A549 (cell line): ENCODE results near the gene CD3G. TPM values are rescaled to one million over a fixed set of nuclear protein-coding genes. Genes with fewer than 3 reads are reported as not detected.
"Not testable (repeated sequence)": the region's sequence is repeated elsewhere in the genome, so short reads cannot be mapped to it uniquely, and the experiment has no call there.

Experiments used
- ATAC-seq, 2 experiments: fragments of 200-7000 bp in 1 of 2; fragments of >200 bp in 1 of 2; cut with Nextera tagmentation in 1 of 2; cut with Tn5 transposase in 1 of 2; 3 replicates each; pipeline versions ENCODE4 v1.8.0 to v1.9.1; 2018 to 2020; ENCODE audit warnings: mild to moderate bottlenecking in 1 of 2, moderate library complexity in 1 of 2
- CTCF ChIA-PET: fragments of 300-600 bp; sonication (Branson Sonifier 250); formaldehyde crosslinking; extraction: SDS; loops from one replicate; lab custom pipeline; 2021; ENCODE audit warnings: antibody characterized with exemption, inconsistent platforms; lab: Yijun Ruan, JAX
- POLR2A ChIA-PET: fragments of 350-600 bp; formaldehyde crosslinking; extraction: SDS; loops from one replicate; lab custom pipeline; 2021; ENCODE audit warnings: antibody characterized with exemption, inconsistent platforms; lab: Yijun Ruan, JAX
- DNase-seq, 2 experiments: peaks; one replicate each; pipeline versions ENCODE4 v3.0.0 to v3.0.0-alpha.2; 2011 to 2016; ENCODE audit warnings: low read depth in 1 of 2, low spot score in 1 of 2
- FAIRE-seq: peaks from 2 replicates; lab custom pipeline; 2011; peaks lifted over from hg19 to GRCh38; lab: Jason Lieb, UNC
- H3K27ac ChIP-seq, 2 experiments: fragments of >200 bp; sonication (Bioruptor Twin); formaldehyde crosslinking; 3 replicates each; pipeline ENCODE4 v1.5.1; 2016 to 2017
- H3K4me1 ChIP-seq: fragments of >200 bp; sonication (Bioruptor Twin); formaldehyde crosslinking; 3 replicates; pipeline ENCODE4 v1.6.1; 2016
- H3K4me2 ChIP-seq: fragments of >200 bp; sonication (Bioruptor Twin); formaldehyde crosslinking; 3 replicates; pipeline ENCODE4 v1.6.1; 2016
- H3K4me3 ChIP-seq: fragments of >200 bp; sonication (Bioruptor Twin); formaldehyde crosslinking; 3 replicates; pipeline ENCODE4 v1.5.1; 2016
- H3K9me3 ChIP-seq: fragments of >200 bp; sonication (Bioruptor Twin); formaldehyde crosslinking; 3 replicates; pipeline ENCODE4 v1.6.1; 2016
- ATOH8 ChIP-seq: fragments of 250-450 bp; sonication (Bioruptor Pico); IDR thresholded peaks from 2 replicates; pipeline ENCODE4 v1.5.0; 2020; ENCODE audit warnings: low read depth, mild to moderate bottlenecking, moderate library complexity
- BCL3 ChIP-seq: fragments of >200 bp; sonication (Bioruptor Twin); formaldehyde crosslinking; IDR thresholded peaks from 3 replicates; pipeline ENCODE4 v1.6.1; 2016
- CEBPB ChIP-seq, 2 experiments: fragments of >200 bp in 1 of 2; sonication (Bioruptor Twin) in 1 of 2; formaldehyde crosslinking in 1 of 2; IDR thresholded peaks; 2 replicates each; pipeline ENCODE4 v1.6.1; 2012 to 2016
- CTCF ChIP-seq: fragments of >200 bp; sonication (Bioruptor Twin); formaldehyde crosslinking; IDR thresholded peaks from 3 replicates; pipeline ENCODE4 v1.5.1; 2016
- HEYL ChIP-seq: fragments of 250-450 bp; sonication (Bioruptor Pico); IDR thresholded peaks from 2 replicates; pipeline ENCODE4 v1.8.0; 2021; ENCODE audit warnings: mild to moderate bottlenecking, moderate library complexity
- RARB ChIP-seq: fragments of 250-450 bp; sonication (Bioruptor Pico); IDR thresholded peaks from 2 replicates; pipeline ENCODE4 v1.8.0; 2021; ENCODE audit warnings: mild to moderate bottlenecking, moderate library complexity
- REST ChIP-seq: fragments of 200-600 bp; sonication (generic); IDR thresholded peaks from 2 replicates; pipeline ENCODE4 v1.6.1; 2016; ENCODE audit warnings: antibody characterized with exemption, mild to moderate bottlenecking, moderate library complexity
- RNF2 ChIP-seq: fragments of 200-600 bp; sonication (generic); IDR thresholded peaks from 2 replicates; pipeline ENCODE4 v1.6.1; 2016; ENCODE audit warnings: low read depth, mild to moderate bottlenecking, antibody characterized with exemption, moderate library complexity, borderline replicate concordance
- SMC3 ChIP-seq: fragments of >200 bp; sonication (Bioruptor Twin); formaldehyde crosslinking; IDR thresholded peaks from 3 replicates; pipeline ENCODE4 v1.6.1; 2018; ENCODE audit warnings: inconsistent platforms
- SREBF2 ChIP-seq: fragments of 450-650 bp; IDR thresholded peaks from 2 replicates; pipeline ENCODE4 v1.6.1; 2014; ENCODE audit warnings: mild to moderate bottlenecking, moderate library complexity
- WGBS: methylation state at CpG from one replicate; pipeline ENCODE4 v1.1.6; 2017; ENCODE audit errors: missing lambda C conversion rate; 5-methylcytosine and 5-hydroxymethylcytosine counted together
- polyA plus RNA-seq, 4 experiments: library from polyadenylated mRNA; depleted of rRNA in 3 of 4; stranded (reverse); fragments of >200 nt; fragmentation: RNase III in 1 of 4; extraction: RNeasy Plus Mini Kit Qiagen cat#74134 plus additional on column Dnase treatment in 1 of 4; gene quantifications; 2 replicates in 3 of 4; 3 replicates in 1 of 4; pipeline ENCODE4 v1.2.3, GENCODE V29; 2011 to 2017
- small RNA-seq, 6 experiments: library from RNA; depleted of rRNA; stranded (forward); fragments of <200 nt; gene quantifications; one replicate each; pipeline ENCODE3, GENCODE V24; 2012

The CD3G gene
- polyA plus RNA-seq, 2 of the 4 experiments (the other 2 are of a cell fraction): not detected

GRCh38 chr11:118401151-118401879 is 57.2 kb downstream of the CD3G start, which contains the start of gene ATP5MG (continued):
- TF ChIP-seq REST (no peak), ATOH8 (CRISPR knock-in tag) (no peak), SMC3 (0 out of 3 replicates have a peak, but pooled peaks have one; percentile 5)
- TF ChIP-seq, all 56 proteins: peak for 6

- H3K4me1 ChIP-seq: peaks cover 19% of the 10 kb centered on the region
- peak overlapping the region; percentile 81 for H3K4me3 ChIP-seq
- ChIA-PET POLR2A (interaction anchor here (0.7 to 1.1 kb wide), 4 partner anchors 33 to 390 kb away, joined by 3 to 5 read pairs (median 3); partner anchors contain the start of gene KMT2A), CTCF (interaction anchor here (0.5 to 2.1 kb wide), 6 partner anchors 10 to 207 kb away, joined by 3 to 7 read pairs (median 4); no protein-coding TSS in a partner anchor)
- peak overlapping the region; percentile 73 for H3K4me2 ChIP-seq
- no peaks in the 10 kb centered on the region for H3K9me3 ChIP-seq
- 2% methylated on average over 22 of the region's 22 CpGs for WGBS
- DNase-seq (peak; percentile 10 to 18), FAIRE-seq (no peak), ATAC-seq (peak; percentile 57 to 64; a peak in 4 of 6 replicates)
- H3K27ac ChIP-seq: peak overlapping the region; percentile 82 to 93
- TF ChIP-seq CTCF (no peak), CEBPB (IDR thresholded peaks at IDR 0.05) (no peak), HEYL (CRISPR knock-in tag) (no peak), BCL3 (no peak), RNF2 (no peak), SREBF2 (no peak), RARB (CRISPR knock-in tag) (no peak)
Measured at GRCh38 chr11:118401880-118402590, 57.9 kb downstream of the CD3G start.

- peak overlapping the region; percentile 81 for H3K4me3 ChIP-seq
- 74% methylated on average over 7 of the region's 7 CpGs for WGBS
- POLR2A ChIA-PET: interaction anchor here (0.7 to 1.1 kb wide), 4 partner anchors 33 to 389 kb away, joined by 3 to 5 read pairs (median 3); partner anchors contain the start of gene KMT2A
- CTCF ChIA-PET: interaction anchor here (0.5 to 2.1 kb wide), 6 partner anchors 10 to 207 kb away, joined by 3 to 7 read pairs (median 4); no protein-coding TSS in a partner anchor
- peak overlapping the region; percentile 73 for H3K4me2 ChIP-seq
- H3K27ac ChIP-seq, FAIRE-seq, ATAC-seq, H3K9me3 ChIP-seq, DNase-seq: not testable (repeated sequence)
- peaks cover 19% of the 10 kb centered on the region for H3K4me1 ChIP-seq
Measured at GRCh38 chr11:118402594-118402993, 58.5 kb downstream of the CD3G start.

Small RNA genes lying within 50 kb of the gene (small RNA-seq; reads per million reads assigned to genes)
- gene AP001582.1: 0 to 1.7 (median 0) reads per million in 6 experiments

Other genes starting within 250 kb of the CD3G start
- 0.04 and 0.12 TPM in 2 replicates for gene SCN4B, start 191.5 kb upstream of the CD3G start, polyA plus RNA-seq (2011; rRNA removed)
- 0.03 to 0.04 TPM in 2 of 3 replicates, not detected in the other for gene SCN4B, start 191.5 kb upstream of the CD3G start, polyA plus RNA-seq (2017; fragmentation: RNase III; extraction: RNeasy Plus Mini Kit Qiagen cat#74134 plus additional on column Dnase treatment)
- gene SCN2B, start 167.7 kb upstream of the CD3G start, polyA plus RNA-seq (2011; rRNA removed): not detected in 2 replicates
- gene SCN2B, start 167.7 kb upstream of the CD3G start, polyA plus RNA-seq (2017; fragmentation: RNase III; extraction: RNeasy Plus Mini Kit Qiagen cat#74134 plus additional on column Dnase treatment): not detected in 3 replicates
- gene JAML, start 119.3 kb upstream of the CD3G start, polyA plus RNA-seq (2011; rRNA removed): not detected in 2 replicates
- gene JAML, start 119.3 kb upstream of the CD3G start, polyA plus RNA-seq (2017; fragmentation: RNase III; extraction: RNeasy Plus Mini Kit Qiagen cat#74134 plus additional on column Dnase treatment): not detected in 3 replicates
- gene MPZL3, start 92.0 kb upstream of the CD3G start, polyA plus RNA-seq (2011; rRNA removed): 0.75 and 1.0 TPM in 2 replicates
- gene MPZL3, start 92.0 kb upstream of the CD3G start, polyA plus RNA-seq (2017; fragmentation: RNase III; extraction: RNeasy Plus Mini Kit Qiagen cat#74134 plus additional on column Dnase treatment): 0.33 to 0.47 TPM (median 0.34 TPM) in 3 replicates
- gene MPZL2, start 80.0 kb upstream of the CD3G start, polyA plus RNA-seq (2011; rRNA removed): 0.09 and 0.14 TPM in 2 replicates
- 0.08 TPM in 1 of 3 replicates, not detected in the others for gene MPZL2, start 80.0 kb upstream of the CD3G start, polyA plus RNA-seq (2017; fragmentation: RNase III; extraction: RNeasy Plus Mini Kit Qiagen cat#74134 plus additional on column Dnase treatment)
- gene CD3E, start 39.6 kb upstream of the CD3G start, polyA plus RNA-seq (2011; rRNA removed): not detected in 2 replicates
- gene CD3E, start 39.6 kb upstream of the CD3G start, polyA plus RNA-seq (2017; fragmentation: RNase III; extraction: RNeasy Plus Mini Kit Qiagen cat#74134 plus additional on column Dnase treatment): not detected in 3 replicates
- not detected in 2 replicates for gene CD3D, start 1.6 kb upstream of the CD3G start, polyA plus RNA-seq (2011; rRNA removed)
- gene CD3D, start 1.6 kb upstream of the CD3G start, polyA plus RNA-seq (2017; fragmentation: RNase III; extraction: RNeasy Plus Mini Kit Qiagen cat#74134 plus additional on column Dnase treatment): not detected in 3 replicates
- gene UBE4A, start 15.3 kb downstream of the CD3G start, polyA plus RNA-seq (2011; rRNA removed): 18.9 and 28.7 TPM in 2 replicates
- 11.4 to 12.1 TPM (median 11.9 TPM) in 3 replicates for gene UBE4A, start 15.3 kb downstream of the CD3G start, polyA plus RNA-seq (2017; fragmentation: RNase III; extraction: RNeasy Plus Mini Kit Qiagen cat#74134 plus additional on column Dnase treatment)
- 242 and 337 TPM in 2 replicates for gene ATP5MG, start 57.3 kb downstream of the CD3G start, polyA plus RNA-seq (2011; rRNA removed)
- gene ATP5MG, start 57.3 kb downstream of the CD3G start, polyA plus RNA-seq (2017; fragmentation: RNase III; extraction: RNeasy Plus Mini Kit Qiagen cat#74134 plus additional on column Dnase treatment): 437 to 446 TPM (median 438 TPM) in 3 replicates
- gene KMT2A, start 92.1 kb downstream of the CD3G start, polyA plus RNA-seq (2011; rRNA removed): 20.3 and 28.4 TPM in 2 replicates
- gene KMT2A, start 92.1 kb downstream of the CD3G start, polyA plus RNA-seq (2017; fragmentation: RNase III; extraction: RNeasy Plus Mini Kit Qiagen cat#74134 plus additional on column Dnase treatment): 6.8 to 9.7 TPM (median 7.1 TPM) in 3 replicates
- not detected in 2 replicates for gene TTC36, start 183.1 kb downstream of the CD3G start, polyA plus RNA-seq (2011; rRNA removed)
- gene TTC36, start 183.1 kb downstream of the CD3G start, polyA plus RNA-seq (2017; fragmentation: RNase III; extraction: RNeasy Plus Mini Kit Qiagen cat#74134 plus additional on column Dnase treatment): not detected in 3 replicates
- 0.56 and 0.57 TPM in 2 replicates for gene TMEM25, start 186.8 kb downstream of the CD3G start, polyA plus RNA-seq (2011; rRNA removed)
- gene TMEM25, start 186.8 kb downstream of the CD3G start, polyA plus RNA-seq (2017; fragmentation: RNase III; extraction: RNeasy Plus Mini Kit Qiagen cat#74134 plus additional on column Dnase treatment): 0.58 to 0.82 TPM (median 0.75 TPM) in 3 replicates
- gene IFT46, start 221.6 kb downstream of the CD3G start, polyA plus RNA-seq (2011; rRNA removed): 34.4 and 35.3 TPM in 2 replicates
- gene IFT46, start 221.6 kb downstream of the CD3G start, polyA plus RNA-seq (2017; fragmentation: RNase III; extraction: RNeasy Plus Mini Kit Qiagen cat#74134 plus additional on column Dnase treatment): 14.4 to 17.1 TPM (median 15.5 TPM) in 3 replicates
- 140 and 150 TPM in 2 replicates for gene ARCN1, start 228.1 kb downstream of the CD3G start, polyA plus RNA-seq (2011; rRNA removed)
- gene ARCN1, start 228.1 kb downstream of the CD3G start, polyA plus RNA-seq (2017; fragmentation: RNase III; extraction: RNeasy Plus Mini Kit Qiagen cat#74134 plus additional on column Dnase treatment): 88.7 to 93.3 TPM (median 91.0 TPM) in 3 replicates